Transverse colon (tissue), 3 donors: Measurements from ENCODE around the gene DGUOK.

Source experiments
- CTCF ChIP-seq, 5 experiments: fragments of 200-600 bp in 3 of 5; fragments of 450-650 bp in 2 of 5; sonication (generic) in 3 of 5; IDR thresholded peaks; 1 replicate in 2 of 5; 2 replicates in 3 of 5; pipeline ENCODE4 v1.5.1; 2016 to 2017; ENCODE audit warnings: antibody characterized with exemption in 5 of 5, inconsistent platforms in 3 of 5, mild to moderate bottlenecking in 2 of 5, moderate library complexity in 1 of 5
- POLR2A ChIP-seq: fragments of 450-650 bp; IDR thresholded peaks from one replicate; pipeline ENCODE4 v1.6.1; 2016; ENCODE audit warnings: antibody characterized with exemption, mild to moderate bottlenecking, moderate library complexity

GRCh38 chr2:73977466-73977865 is 50.8 kb downstream of the DGUOK start:
- TF ChIP-seq POLR2A (no peak), CTCF (IDR thresholded peaks at IDR 0.05) (no peak)
